HTR-8/SVneo (cell line): ENCODE results near the gene CT45A7.
"Not testable (repeated sequence)": the region's sequence is repeated elsewhere in the genome, so short reads cannot be mapped to it uniquely, and the experiment has no call there.

ENCODE experiments used
- DNase-seq: peaks from one replicate; pipeline ENCODE4 v3.0.0; 2011; ENCODE audit warnings: low spot score, mixed read lengths; ENCODE audit not compliant: insufficient read length
- FAIRE-seq: peaks from 2 replicates; lab custom pipeline; 2011; peaks lifted over from hg19 to GRCh38; lab: Jason Lieb, UNC

CT45A7 gene

GRCh38 chrX:135837180-135837579 lies at the start of gene CT45A7:
TSS of gene CT45A7 (minus strand) at chrX:135837280. CDS start at chrX:135833533, 3,747 bp downstream.
- not testable (repeated sequence) for FAIRE-seq

GRCh38 chrX:135882741-135883140 lies 45.7 kb upstream of the CT45A7 start:
- FAIRE-seq = not testable (repeated sequence)

More at GRCh38 chrX:135837180-135837579, at the start of gene CT45A7:
- not testable (repeated sequence) for DNase-seq

GRCh38 chrX:135871712-135872111 lies 34.6 kb upstream of the CT45A7 start, which contains the start of gene CT45A9:
TSS of gene CT45A9 (minus strand) at chrX:135871812. CDS start at chrX:135868061, 3,751 bp downstream.
- not testable (repeated sequence) for DNase-seq, FAIRE-seq

More at GRCh38 chrX:135882741-135883140, 45.7 kb upstream of the CT45A7 start:
- DNase-seq = not testable (repeated sequence)

GRCh38 chrX:135854438-135854837 lies 17.4 kb upstream of the CT45A7 start, which contains the start of gene CT45A8:
TSS of gene CT45A8 (minus strand) at chrX:135854538. CDS start at chrX:135850783, 3,755 bp downstream.
- DNase-seq, FAIRE-seq: not testable (repeated sequence)

GRCh38 chrX:135819912-135820311 lies 17.2 kb downstream of the CT45A7 start, which contains the start of gene CT45A2:
TSS of gene CT45A2 (minus strand) at chrX:135820012. CDS start at chrX:135816265, 3,747 bp downstream.
- not testable (repeated sequence) for FAIRE-seq, DNase-seq

- not testable (repeated sequence) for FAIRE-seq, DNase-seq
Measured at GRCh38 chrX:135802687-135803086, 34.4 kb downstream of the CT45A7 start, which contains the start of gene CT45A6. TSS of gene CT45A6 (minus strand) at chrX:135802787. CDS start at chrX:135798993, 3,794 bp downstream.

- FAIRE-seq, DNase-seq: not testable (repeated sequence)
Measured at GRCh38 chrX:135785403-135785802, 51.7 kb downstream of the CT45A7 start, which contains the start of gene CT45A5. TSS of gene CT45A5 (minus strand) at chrX:135785503. CDS start at chrX:135781729, 3,774 bp downstream.
